ENCODE measurements around the gene BHLHE23.

The BHLHE23 gene

GRCh38 chr20:63007646-63008488, 1.1 kb upstream of the BHLHE23 start:
- DNase-seq: peak; percentile 44

- peak; percentile 57 for DNase-seq
These were observed 539 bp upstream of the BHLHE23 start for GRCh38 chr20:63007360-63007645.

GRCh38 chr20:63005862-63006539, 763 bp downstream of the BHLHE23 start:
- DNase-seq: peak; percentile 61

GRCh38 chr20:63005365-63005861, 1.4 kb downstream of the BHLHE23 start:
- DNase-seq: peak; percentile 58

- peak; percentile 69 for DNase-seq
These were observed 2.0 kb downstream of the BHLHE23 start for GRCh38 chr20:63004607-63005364.

GRCh38 chr20:63003546-63003945, 3.2 kb downstream of the BHLHE23 start:
- DNase-seq: no peak

- DNase-seq: no peak
These were observed 4.3 kb downstream of the BHLHE23 start for GRCh38 chr20:63002511-63002910.

- DNase-seq: no peak
These were observed 5.8 kb downstream of the BHLHE23 start for GRCh38 chr20:63000958-63001357.

- no peak for DNase-seq
These were observed 6.7 kb downstream of the BHLHE23 start for GRCh38 chr20:63000036-63000435.

- DNase-seq: no peak
These were observed 7.2 kb downstream of the BHLHE23 start for GRCh38 chr20:62999580-62999979.

GRCh38 chr20:62998449-62998848, 8.3 kb downstream of the BHLHE23 start:
- DNase-seq: no peak

GRCh38 chr20:62997417-62998035, 9.2 kb downstream of the BHLHE23 start:
- no peak for DNase-seq

- DNase-seq: no peak
These were observed 10.2 kb downstream of the BHLHE23 start for GRCh38 chr20:62996596-62996982.

GRCh38 chr20:62995898-62996595, 10.7 kb downstream of the BHLHE23 start:
- DNase-seq: peak; percentile 52

- DNase-seq: no peak
These were observed 11.3 kb downstream of the BHLHE23 start for GRCh38 chr20:62995481-62995880.

GRCh38 chr20:62994869-62995281, 11.9 kb downstream of the BHLHE23 start:
- DNase-seq: no peak

- peak; percentile 72 for DNase-seq
These were observed 12.8 kb downstream of the BHLHE23 start for GRCh38 chr20:62993856-62994494.

GRCh38 chr20:62991863-62992262, 14.9 kb downstream of the BHLHE23 start:
- no peak for DNase-seq

GRCh38 chr20:62991196-62991807, 15.5 kb downstream of the BHLHE23 start:
- no peak for DNase-seq

- no peak for DNase-seq
These were observed 16.4 kb downstream of the BHLHE23 start for GRCh38 chr20:62990306-62990825.

- no peak for DNase-seq
These were observed 17.6 kb downstream of the BHLHE23 start for GRCh38 chr20:62989201-62989601.

Data from eye (tissue), 1 donor.